ENCODE data around the gene DECR2. TPM values are rescaled to one million over a fixed set of nuclear protein-coding genes. Genes with fewer than 3 reads are reported as not detected.

DECR2 gene
- total RNA-seq, 1 experiment from 2014 or later: 17.1 TPM

DNA sequence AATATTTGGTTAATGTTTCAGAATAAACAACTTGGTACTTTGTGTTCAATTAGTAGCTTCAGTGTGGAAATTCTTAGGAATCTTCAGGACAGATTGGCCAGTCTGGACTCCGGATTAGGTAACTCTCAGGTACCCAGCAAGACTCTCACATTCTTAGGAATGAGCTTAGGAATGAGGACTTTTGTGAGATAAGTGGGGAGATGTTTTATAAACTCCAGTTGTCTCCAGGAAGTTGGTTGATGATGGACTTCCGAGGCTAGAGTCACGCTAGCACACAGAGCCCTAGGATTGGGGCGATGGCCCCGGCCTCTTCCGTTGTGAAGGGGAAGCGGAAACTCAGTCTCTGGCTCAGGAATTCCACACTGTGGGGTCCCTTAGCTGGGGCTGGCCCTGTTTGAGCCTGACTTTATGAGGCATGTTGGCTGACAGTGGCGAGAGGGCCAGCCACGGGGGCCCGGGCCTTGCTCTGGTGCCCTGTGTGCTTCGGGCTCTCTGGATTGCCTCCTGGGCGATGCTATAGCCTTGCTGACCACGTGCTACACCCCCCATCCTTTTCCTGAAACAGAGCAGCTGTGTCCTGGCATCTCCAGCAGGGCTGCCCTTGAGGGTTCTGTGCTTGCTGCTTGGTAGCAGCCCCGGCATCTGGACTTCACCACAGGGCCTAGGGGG lies 56.2 kb downstream of the DECR2 start:
- Histone ChIP-seq H4K20me1 (ENCODE audit: insufficient read depth) (no peaks in the 10 kb centered on the region), H3K4me1 (ENCODE audit: control insufficient read depth in 1 of 2, insufficient read depth in 2 of 2, low read length in 2 of 2) (peaks cover 4 to 5% of the 10 kb centered on the region in 2 experiments; a peak in 2 of 4 replicates), H3K79me2 (ENCODE audit: insufficient read depth, low read length) (no peaks in the 10 kb centered on the region), H3K4me3 (replicated peaks in 1 of 2; ENCODE audit: low read depth in 1 of 2, low read length in 2 of 2) (no peak overlapping the region), H3K27ac (ENCODE audit: low read depth, low read length) (no peak overlapping the region), H2AFZ (ENCODE audit: low read depth, low read length, poor library complexity, severe bottlenecking) (no peak overlapping the region), H3K9me3 (ENCODE audit: control insufficient read depth in 1 of 2, insufficient read depth in 1 of 2, low read depth in 1 of 2, low read length in 2 of 2) (no peaks in the 10 kb centered on the region), H3K9me2 (ENCODE audit: insufficient read depth) (no peaks in the 10 kb centered on the region), H3K27me3 (ENCODE audit: insufficient read depth, low read length) (no peaks in the 10 kb centered on the region), H3K36me3 (ENCODE audit: control insufficient read depth in 1 of 2, insufficient read depth in 2 of 2, low read length in 2 of 2) (no peaks in the 10 kb centered on the region), H3K4me2 (ENCODE audit: low read length) (no peak overlapping the region), H3K9ac (ENCODE audit: low read length) (no peak overlapping the region)
- no TSS peak for BruUV-seq (replicated peaks)
- ChIA-PET POLR2A (no interaction called here), CTCF (no interaction called here), RAD21 (ENCODE audit: low non-redundant PET in 1 of 2, low total read pairs in 2 of 2, uncharacterized antibody in 2 of 2, unreplicated experiment in 2 of 2) (no interaction called here)
- TF ChIP-seq EZH2phosphoT487 (IDR thresholded peaks at IDR 0.05; ENCODE audit: borderline replicate concordance) (no peak), SP1 (IDR thresholded peaks at IDR 0.05; ENCODE audit: low read depth) (no peak), ZNF274 (IDR thresholded peaks at IDR 0.05; ENCODE audit: low read depth, low read length) (no peak), SIN3A (IDR thresholded peaks at IDR 0.05; ENCODE audit: low read depth) (no peak), CEBPB (IDR thresholded peaks at IDR 0.05; ENCODE audit: low read depth) (no peak), TCF7L2 (IDR thresholded peaks at IDR 0.05; ENCODE audit: borderline replicate concordance, extremely low read depth, insufficient read depth, insufficient read length) (no peak), SRF (IDR thresholded peaks at IDR 0.05; ENCODE audit: low read depth) (no peak), ZFX (IDR thresholded peaks at IDR 0.05) (no peak), RAD21 (IDR thresholded peaks at IDR 0.05; ENCODE audit: low read depth) (no peak), CBX3 (IDR thresholded peaks at IDR 0.05; ENCODE audit: low read depth) (no peak), POLR2A (IDR thresholded peaks at IDR 0.05; ENCODE audit: borderline replicate concordance, extremely low read depth, insufficient read depth, insufficient read length) (no peak), POLR2AphosphoS5 (IDR thresholded peaks at IDR 0.05; ENCODE audit: low read depth, low read length) (no peak)
- TF ChIP-seq, protein P1, sequence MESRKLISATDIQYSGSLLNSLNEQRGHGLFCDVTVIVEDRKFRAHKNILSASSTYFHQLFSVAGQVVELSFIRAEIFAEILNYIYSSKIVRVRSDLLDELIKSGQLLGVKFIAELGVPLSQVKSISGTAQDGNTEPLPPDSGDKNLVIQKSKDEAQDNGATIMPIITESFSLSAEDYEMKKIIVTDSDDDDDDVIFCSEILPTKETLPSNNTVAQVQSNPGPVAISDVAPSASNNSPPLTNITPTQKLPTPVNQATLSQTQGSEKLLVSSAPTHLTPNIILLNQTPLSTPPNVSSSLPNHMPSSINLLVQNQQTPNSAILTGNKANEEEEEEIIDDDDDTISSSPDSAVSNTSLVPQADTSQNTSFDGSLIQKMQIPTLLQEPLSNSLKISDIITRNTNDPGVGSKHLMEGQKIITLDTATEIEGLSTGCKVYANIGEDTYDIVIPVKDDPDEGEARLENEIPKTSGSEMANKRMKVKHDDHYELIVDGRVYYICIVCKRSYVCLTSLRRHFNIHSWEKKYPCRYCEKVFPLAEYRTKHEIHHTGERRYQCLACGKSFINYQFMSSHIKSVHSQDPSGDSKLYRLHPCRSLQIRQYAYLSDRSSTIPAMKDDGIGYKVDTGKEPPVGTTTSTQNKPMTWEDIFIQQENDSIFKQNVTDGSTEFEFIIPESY (IDR thresholded peaks at IDR 0.05; ENCODE audit: extremely low read depth, insufficient replicate concordance, low read length): no peak
- TF ChIP-seq, protein P2, sequence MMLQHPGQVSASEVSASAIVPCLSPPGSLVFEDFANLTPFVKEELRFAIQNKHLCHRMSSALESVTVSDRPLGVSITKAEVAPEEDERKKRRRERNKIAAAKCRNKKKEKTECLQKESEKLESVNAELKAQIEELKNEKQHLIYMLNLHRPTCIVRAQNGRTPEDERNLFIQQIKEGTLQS (IDR thresholded peaks at IDR 0.05): no peak
- TF ChIP-seq, protein P3, sequence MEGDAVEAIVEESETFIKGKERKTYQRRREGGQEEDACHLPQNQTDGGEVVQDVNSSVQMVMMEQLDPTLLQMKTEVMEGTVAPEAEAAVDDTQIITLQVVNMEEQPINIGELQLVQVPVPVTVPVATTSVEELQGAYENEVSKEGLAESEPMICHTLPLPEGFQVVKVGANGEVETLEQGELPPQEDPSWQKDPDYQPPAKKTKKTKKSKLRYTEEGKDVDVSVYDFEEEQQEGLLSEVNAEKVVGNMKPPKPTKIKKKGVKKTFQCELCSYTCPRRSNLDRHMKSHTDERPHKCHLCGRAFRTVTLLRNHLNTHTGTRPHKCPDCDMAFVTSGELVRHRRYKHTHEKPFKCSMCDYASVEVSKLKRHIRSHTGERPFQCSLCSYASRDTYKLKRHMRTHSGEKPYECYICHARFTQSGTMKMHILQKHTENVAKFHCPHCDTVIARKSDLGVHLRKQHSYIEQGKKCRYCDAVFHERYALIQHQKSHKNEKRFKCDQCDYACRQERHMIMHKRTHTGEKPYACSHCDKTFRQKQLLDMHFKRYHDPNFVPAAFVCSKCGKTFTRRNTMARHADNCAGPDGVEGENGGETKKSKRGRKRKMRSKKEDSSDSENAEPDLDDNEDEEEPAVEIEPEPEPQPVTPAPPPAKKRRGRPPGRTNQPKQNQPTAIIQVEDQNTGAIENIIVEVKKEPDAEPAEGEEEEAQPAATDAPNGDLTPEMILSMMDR (IDR thresholded peaks at IDR 0.05 in 2 of 3, conservative IDR thresholded peaks at IDR 0.05 in 1 of 3; ENCODE audit: borderline replicate concordance in 1 of 3, insufficient read depth in 1 of 3, low read depth in 2 of 3, low read length in 2 of 3): no peak
- intact Hi-C loops (cut with micrococcal nuclease): no loop called here
- DNase-seq (ENCODE audit: low read depth, low spot score) (no peak), ATAC-seq (no peak)
